GM12875 (cell line): ENCODE measurements around the gene ABHD12.
A peak's percentile ranks its signal among the peaks of the same experiment; 100 is the strongest.

Experiments used
- H3K4me3 ChIP-seq: one replicate; pipeline ENCODE4 v1.5.1; 2011; ENCODE audit warnings: low read depth, low read length, control low read depth
- CTCF ChIP-seq: IDR thresholded peaks from 2 replicates; pipeline ENCODE4 v1.5.1; 2011; ENCODE audit warnings: low read depth, mild to moderate bottlenecking, control low read depth, inconsistent platforms, low read length, moderate library complexity, borderline replicate concordance; ENCODE audit not compliant: insufficient read depth

The ABHD12 gene

GRCh38 chr20:25397821-25398220 is 7.2 kb upstream of the ABHD12 start:
- TF ChIP-seq CTCF = no peak
- no peak overlapping the region for H3K4me3 ChIP-seq

GRCh38 chr20:25397096-25397495 is 6.5 kb upstream of the ABHD12 start:
- H3K4me3 ChIP-seq = no peak overlapping the region
- no peak for TF ChIP-seq CTCF

GRCh38 chr20:25394996-25395395 is 4.4 kb upstream of the ABHD12 start:
- no peak overlapping the region for H3K4me3 ChIP-seq
- no peak for TF ChIP-seq CTCF

GRCh38 chr20:25394276-25394675 is 3.6 kb upstream of the ABHD12 start:
- no peak overlapping the region for H3K4me3 ChIP-seq
- no peak for TF ChIP-seq CTCF

GRCh38 chr20:25389858-25390537 is 637 bp downstream of the ABHD12 start:
- TF ChIP-seq CTCF = no peak
- H3K4me3 ChIP-seq = peak overlapping the region; percentile 93

- peak overlapping the region; percentile 93 for H3K4me3 ChIP-seq
- TF ChIP-seq CTCF = no peak
Observed at GRCh38 chr20:25389401-25389857, 1.2 kb downstream of the ABHD12 start.

- TF ChIP-seq CTCF = no peak
- H3K4me3 ChIP-seq = no peak overlapping the region
Observed at GRCh38 chr20:25382704-25383370, 7.8 kb downstream of the ABHD12 start.
